GM12874 (cell line): ENCODE results near the gene PEAK1.

ENCODE experiments used
- TF ChIP-seq, protein P1 (sequence below): IDR thresholded peaks from 2 replicates; pipeline ENCODE4 v1.5.1; 2011; ENCODE audit warnings: low read depth, mild to moderate bottlenecking, control low read depth, low read length, moderate library complexity; ENCODE audit not compliant: insufficient read depth

PEAK1 gene

DNA sequence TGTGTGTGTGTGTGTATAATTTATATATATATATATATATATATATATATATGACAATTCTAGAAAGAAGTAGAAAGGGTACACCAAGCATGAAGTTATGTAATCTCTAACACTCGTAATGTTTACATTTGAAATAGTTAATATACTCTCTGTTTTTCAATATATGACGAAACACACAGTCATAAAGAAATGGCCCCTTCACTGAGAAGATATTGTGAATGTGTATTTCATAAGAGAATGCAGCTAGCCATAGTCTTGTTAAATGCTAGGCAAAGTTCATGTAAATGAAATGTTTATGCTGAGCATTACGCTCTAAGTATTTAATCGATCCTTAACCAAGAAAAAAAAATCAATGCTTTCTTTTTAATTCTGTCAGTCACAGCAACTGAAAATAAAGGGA lies 194.3 kb downstream of the PEAK1 start:
- TF ChIP-seq, protein P1, sequence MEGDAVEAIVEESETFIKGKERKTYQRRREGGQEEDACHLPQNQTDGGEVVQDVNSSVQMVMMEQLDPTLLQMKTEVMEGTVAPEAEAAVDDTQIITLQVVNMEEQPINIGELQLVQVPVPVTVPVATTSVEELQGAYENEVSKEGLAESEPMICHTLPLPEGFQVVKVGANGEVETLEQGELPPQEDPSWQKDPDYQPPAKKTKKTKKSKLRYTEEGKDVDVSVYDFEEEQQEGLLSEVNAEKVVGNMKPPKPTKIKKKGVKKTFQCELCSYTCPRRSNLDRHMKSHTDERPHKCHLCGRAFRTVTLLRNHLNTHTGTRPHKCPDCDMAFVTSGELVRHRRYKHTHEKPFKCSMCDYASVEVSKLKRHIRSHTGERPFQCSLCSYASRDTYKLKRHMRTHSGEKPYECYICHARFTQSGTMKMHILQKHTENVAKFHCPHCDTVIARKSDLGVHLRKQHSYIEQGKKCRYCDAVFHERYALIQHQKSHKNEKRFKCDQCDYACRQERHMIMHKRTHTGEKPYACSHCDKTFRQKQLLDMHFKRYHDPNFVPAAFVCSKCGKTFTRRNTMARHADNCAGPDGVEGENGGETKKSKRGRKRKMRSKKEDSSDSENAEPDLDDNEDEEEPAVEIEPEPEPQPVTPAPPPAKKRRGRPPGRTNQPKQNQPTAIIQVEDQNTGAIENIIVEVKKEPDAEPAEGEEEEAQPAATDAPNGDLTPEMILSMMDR = no peak

GRCh38 chr15:77225088-77225487 lies 194.8 kb downstream of the PEAK1 start:
- TF ChIP-seq, protein P1 = no peak

DNA sequence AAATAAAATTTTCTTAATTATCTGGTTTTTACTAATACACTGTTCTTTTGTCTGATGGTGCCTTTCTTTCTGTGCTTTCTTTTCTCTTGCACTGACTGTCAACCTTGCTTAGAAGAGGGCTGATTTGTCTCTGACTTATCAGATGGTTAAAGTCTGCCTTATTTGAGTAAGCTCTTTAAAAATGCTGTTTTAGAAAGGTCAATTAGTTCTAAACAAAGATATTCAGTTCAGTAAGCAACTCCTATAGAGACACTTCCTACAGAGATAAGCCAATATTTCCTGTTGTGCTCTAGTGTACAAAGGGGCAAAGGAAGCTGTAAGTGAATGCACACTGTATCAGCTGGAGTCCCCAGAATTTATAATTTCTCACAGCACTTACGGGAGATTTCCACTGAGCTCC lies 195.6 kb downstream of the PEAK1 start:
- TF ChIP-seq, protein P1 = no peak

- TF ChIP-seq, protein P1 = no peak
Measured at GRCh38 chr15:77221708-77222107, 198.2 kb downstream of the PEAK1 start.

GRCh38 chr15:77221174-77221573 lies 198.7 kb downstream of the PEAK1 start:
- TF ChIP-seq, protein P1 = no peak

DNA sequence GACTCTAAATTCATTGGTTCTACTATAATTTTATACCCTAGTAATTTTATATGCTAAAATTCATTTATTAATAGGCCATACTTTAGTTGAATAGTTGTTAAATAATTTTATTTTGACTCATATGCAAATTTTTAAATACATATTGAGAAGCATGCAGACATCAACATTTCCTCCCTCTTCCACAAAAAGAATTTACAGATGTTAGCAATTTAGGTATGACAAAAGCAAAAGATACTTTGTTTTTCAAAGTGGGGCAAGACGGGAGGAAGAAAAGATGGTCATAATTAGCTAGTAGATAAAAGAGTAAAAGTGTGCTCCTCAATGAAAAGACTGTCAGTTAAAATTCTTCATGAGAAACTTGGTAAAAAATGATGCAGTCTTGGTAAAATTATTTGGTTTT lies 200.1 kb downstream of the PEAK1 start:
- TF ChIP-seq, protein P1 = no peak

- TF ChIP-seq, protein P1 = no peak
Measured at GRCh38 chr15:77209221-77209620, 210.7 kb downstream of the PEAK1 start.

DNA sequence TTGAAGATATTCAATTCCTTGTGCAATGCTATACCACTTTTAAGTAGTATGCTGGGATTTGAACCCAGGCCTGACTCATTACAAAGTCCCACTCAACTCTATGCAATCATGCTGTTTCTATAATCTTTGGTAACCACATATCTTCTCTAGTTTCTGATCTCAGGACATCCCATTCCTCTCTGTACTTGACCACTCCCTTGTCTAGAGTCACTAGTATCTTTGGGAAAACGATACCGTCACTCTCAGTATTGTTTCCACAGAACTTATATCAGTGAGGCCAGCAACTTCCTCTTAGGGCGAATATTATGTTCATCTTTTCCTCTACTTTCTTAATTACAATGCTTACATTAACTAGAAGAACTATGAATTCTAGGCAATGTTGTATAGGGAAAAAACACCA lies 211.7 kb downstream of the PEAK1 start:
- TF ChIP-seq, protein P1 = no peak
